Measurements from ENCODE around the gene ZNF586.

- TF ChIP-seq CTCF (IDR thresholded peaks at IDR 0.05) (no peak), POLR2A (IDR thresholded peaks at IDR 0.05) (no peak)
These were observed 42.8 kb downstream of the ZNF586 start for GRCh38 chr19:57812226-57812625.
